Activated T-cell treated with anti-CD3 and anti-CD28 coated beads for 1 hour (primary cell): ENCODE data around the gene FAM3B.

Experiments used
- DNase-seq: peaks from one replicate; pipeline ENCODE4 v3.0.0-alpha.2; 2020; ENCODE audit warnings: low read depth

The FAM3B gene

GRCh38 chr21:41319273-41319672 lies 2.7 kb downstream of the FAM3B start:
- DNase-seq: no peak

GRCh38 chr21:41321211-41321907 lies 4.8 kb downstream of the FAM3B start:
- DNase-seq: no peak

- DNase-seq: no peak
These were observed 5.4 kb downstream of the FAM3B start for GRCh38 chr21:41321908-41322495.

- no peak for DNase-seq
These were observed 6.1 kb downstream of the FAM3B start for GRCh38 chr21:41322496-41323382.

- no peak for DNase-seq
These were observed 8.7 kb downstream of the FAM3B start for GRCh38 chr21:41325138-41325912.

GRCh38 chr21:41326414-41327080 lies 9.9 kb downstream of the FAM3B start:
- no peak for DNase-seq

GRCh38 chr21:41327753-41328152 lies 11.2 kb downstream of the FAM3B start:
- DNase-seq: no peak

GRCh38 chr21:41328660-41329607 lies 12.3 kb downstream of the FAM3B start:
- DNase-seq: no peak

- DNase-seq: no peak
These were observed 17.2 kb downstream of the FAM3B start for GRCh38 chr21:41333752-41334151.

- DNase-seq: no peak
These were observed 20.9 kb downstream of the FAM3B start for GRCh38 chr21:41337515-41337914.

GRCh38 chr21:41338455-41338854 lies 21.9 kb downstream of the FAM3B start:
- no peak for DNase-seq

GRCh38 chr21:41342035-41342434 lies 25.4 kb downstream of the FAM3B start:
- no peak for DNase-seq

- no peak for DNase-seq
These were observed 27.5 kb downstream of the FAM3B start for GRCh38 chr21:41344146-41344545.

- DNase-seq: no peak
These were observed 28.8 kb downstream of the FAM3B start for GRCh38 chr21:41345356-41345755.

- DNase-seq: no peak
These were observed 29.5 kb downstream of the FAM3B start for GRCh38 chr21:41345934-41346685.

GRCh38 chr21:41346758-41347157 lies 30.2 kb downstream of the FAM3B start:
- DNase-seq: no peak

GRCh38 chr21:41348434-41348833 lies 31.8 kb downstream of the FAM3B start:
- DNase-seq: no peak

- DNase-seq: no peak
These were observed 32.5 kb downstream of the FAM3B start for GRCh38 chr21:41349126-41349525.

- no peak for DNase-seq
These were observed 33.2 kb downstream of the FAM3B start for GRCh38 chr21:41349619-41350390.
